K562 (cell line): ENCODE data around the gene DTL.

ENCODE experiments used
- BCLAF1 ChIP-seq, 2 experiments: fragments of 450-650 bp in 1 of 2; IDR thresholded peaks; 2 replicates each; pipeline ENCODE4 v1.6.1; 2011 to 2017; ENCODE audit warnings: low read depth in 2 of 2, antibody characterized with exemption in 1 of 2, borderline replicate concordance in 1 of 2, low read length in 1 of 2, mild to moderate bottlenecking in 1 of 2, mixed read lengths in 1 of 2; ENCODE audit not compliant: control insufficient read depth in 1 of 2
- CHD2 ChIP-seq: IDR thresholded peaks from 2 replicates; pipeline ENCODE4 v1.6.1; 2011; ENCODE audit warnings: low read depth, low read length
- DACH1 ChIP-seq: fragments of 450-650 bp; IDR thresholded peaks from 2 replicates; pipeline ENCODE4 v1.6.1; 2018; ENCODE audit not compliant: partially characterized antibody
- ESRRB ChIP-seq: fragments of 250-450 bp; sonication (Bioruptor Pico); IDR thresholded peaks from 2 replicates; pipeline ENCODE4 v1.5.0; 2020; ENCODE audit warnings: mild to moderate bottlenecking, moderate library complexity, borderline replicate concordance
- EZH2 ChIP-seq: IDR thresholded peaks from 2 replicates; pipeline ENCODE4 v1.6.1; 2012; ENCODE audit warnings: low read depth, mild to moderate bottlenecking, inconsistent platforms, low read length, borderline replicate concordance
- SMAD1 ChIP-seq: fragments of 150-350 bp; IDR thresholded peaks from 2 replicates; pipeline ENCODE4 v1.6.1; 2014; ENCODE audit warnings: low read length, low read depth; ENCODE audit not compliant: partially characterized antibody

GRCh38 chr1:212040629-212041412 is 5.3 kb downstream of the DTL start:
- TF ChIP-seq BCLAF1 (IDR thresholded peaks at IDR 0.05; ENCODE audit: borderline replicate concordance in 1 of 2, control insufficient read depth in 1 of 2, low read depth in 2 of 2, low read length in 1 of 2) (no peak), DACH1 (no peak), EZH2 (no peak), CHD2 (no peak), SMAD1 (no peak), ESRRB (no peak)
